Stimulated activated CD4-positive, alpha-beta T cell treated with anti-CD3 and anti-CD28 coated beads, Interleukin-15, amount 100 ng/mL, for 48 hours (primary cell): Measurements from ENCODE around the gene ITPKB.

ENCODE experiments used
- DNase-seq, 2 donors: peaks; one replicate each; pipeline ENCODE4 v3.0.0-alpha.2; 2020; ENCODE audit warnings: low read depth in 2 of 2

The ITPKB gene

GRCh38 chr1:226665505-226666163, 73.4 kb downstream of the ITPKB start:
- no peak for DNase-seq

GRCh38 chr1:226664413-226665101, 74.5 kb downstream of the ITPKB start:
- no peak for DNase-seq

- no peak for DNase-seq
Measured at GRCh38 chr1:226663327-226663704, 75.8 kb downstream of the ITPKB start.

- peak; percentile 79 to 84 for DNase-seq
Measured at GRCh38 chr1:226662642-226663326, 76.3 kb downstream of the ITPKB start.

- DNase-seq: no peak
Measured at GRCh38 chr1:226661965-226662364, 77.1 kb downstream of the ITPKB start.

- DNase-seq: no peak
Measured at GRCh38 chr1:226661271-226661670, 77.8 kb downstream of the ITPKB start.

- DNase-seq: no peak
Measured at GRCh38 chr1:226660410-226661182, 78.5 kb downstream of the ITPKB start.

- DNase-seq: no peak
Measured at GRCh38 chr1:226659641-226660040, 79.4 kb downstream of the ITPKB start.

GRCh38 chr1:226659136-226659535, 79.9 kb downstream of the ITPKB start:
- DNase-seq: no peak

- no peak for DNase-seq
Measured at GRCh38 chr1:226658546-226659125, 80.4 kb downstream of the ITPKB start.

GRCh38 chr1:226657895-226658545, 81.1 kb downstream of the ITPKB start:
- DNase-seq: no peak

- DNase-seq: no peak
Measured at GRCh38 chr1:226656601-226657277, 82.3 kb downstream of the ITPKB start.

GRCh38 chr1:226656201-226656600, 82.9 kb downstream of the ITPKB start:
- DNase-seq: no peak

GRCh38 chr1:226655251-226656163, 83.6 kb downstream of the ITPKB start:
- no peak for DNase-seq

GRCh38 chr1:226654668-226655055, 84.4 kb downstream of the ITPKB start:
- no peak for DNase-seq

GRCh38 chr1:226654046-226654667, 84.9 kb downstream of the ITPKB start:
- no peak for DNase-seq

- DNase-seq: peak in 1 of 2 donors; percentile 44
Measured at GRCh38 chr1:226653311-226653921, 85.7 kb downstream of the ITPKB start.

- no peak for DNase-seq
Measured at GRCh38 chr1:226652613-226653012, 86.5 kb downstream of the ITPKB start.

GRCh38 chr1:226651732-226652105, 87.4 kb downstream of the ITPKB start:
- DNase-seq: no peak
